Upper lobe of left lung (tissue), 6 donors: ENCODE data around the gene RSRP1. TPM values are rescaled to one million over a fixed set of nuclear protein-coding genes. Genes with fewer than 3 reads are reported as not detected.
"Not testable (repeated sequence)": the region's sequence is repeated elsewhere in the genome, so short reads cannot be mapped to it uniquely, and the experiment has no call there.

Source experiments
- ATAC-seq, 2 donors: fragments of 200-7000 bp; cut with Tn5 transposase; one replicate each; pipeline ENCODE4 v1.9.1; 2022; ENCODE audit warnings: mild to moderate bottlenecking in 2 of 2, moderate library complexity in 2 of 2; ENCODE audit not compliant: low FRiP score in 2 of 2
- DNase-seq, 2 donors: peaks; one replicate each; pipeline ENCODE4 v3.0.0-alpha.2; 2019 to 2020
- H3K27ac ChIP-seq, 4 donors: fragments of 200-600 bp; sonication (generic); one replicate each; pipeline ENCODE4 v1.5.1; 2016 to 2019
- H3K27me3 ChIP-seq, 4 donors: fragments of 200-600 bp; sonication (generic); one replicate each; pipeline ENCODE4 v1.5.1; 2017 to 2019
- H3K36me3 ChIP-seq, 4 donors: fragments of 200-600 bp; sonication (generic); one replicate each; pipeline ENCODE4 v1.5.1; 2016 to 2019
- H3K4me1 ChIP-seq, 4 donors: fragments of 200-600 bp; sonication (generic); one replicate each; pipeline ENCODE4 v1.5.1; 2018 to 2019
- H3K4me3 ChIP-seq, 4 donors: fragments of 200-600 bp; sonication (generic); one replicate each; pipeline ENCODE4 v1.5.1; 2017 to 2019; ENCODE audit warnings: mild to moderate bottlenecking in 2 of 4, moderate library complexity in 1 of 4
- H3K9me3 ChIP-seq, 4 donors: fragments of 200-600 bp; sonication (generic); one replicate each; pipeline ENCODE4 v1.5.1; 2018 to 2019
- EP300 ChIP-seq, 4 donors: sonication (generic); formaldehyde crosslinking; IDR thresholded peaks; one replicate each; pipeline ENCODE4 v1.5.1; 2017; ENCODE audit warnings: antibody characterized with exemption in 4 of 4, control low read depth in 2 of 4
- POLR2A ChIP-seq, 4 donors: fragments of 450-650 bp; IDR thresholded peaks; one replicate each; pipeline ENCODE4 v1.5.1; 2016 to 2017; ENCODE audit warnings: antibody characterized with exemption in 4 of 4, mild to moderate bottlenecking in 2 of 4
- POLR2AphosphoS5 ChIP-seq, 2 donors: sonication (generic); formaldehyde crosslinking; IDR thresholded peaks; one replicate each; pipeline ENCODE4 v1.5.1; 2017; ENCODE audit warnings: antibody characterized with exemption in 2 of 2
- WGBS, 2 donors: methylation state at CpG; one replicate each; pipeline ENCODE4 v1.1.5; 2017 to 2018; 5-methylcytosine and 5-hydroxymethylcytosine counted together
- total RNA-seq, 6 donors: library from RNA; depleted of rRNA in 4 of 6; stranded (reverse); fragments of >200 nt in 4 of 6; gene quantifications; one replicate each; pipeline versions ENCODE4 v1.1.0 to v1.2.1, GENCODE V29; 2016 to 2021
- TF ChIP-seq, protein P1 (sequence below), 6 experiments: fragments of 450-650 bp in 4 of 6; fragments of 200-600 bp in 2 of 6; sonication (generic) in 2 of 6; IDR thresholded peaks; one replicate each; pipeline ENCODE4 v1.5.1; 2016 to 2019; ENCODE audit warnings: antibody characterized with exemption in 6 of 6
- donor health status: DM: no; HTN: no; CAD: no; lungs with moderate emphysema.
- donor health status: DM: no; HTN: yes; CAD: no; lungs with severe emphysema.

RSRP1 gene, protein sequence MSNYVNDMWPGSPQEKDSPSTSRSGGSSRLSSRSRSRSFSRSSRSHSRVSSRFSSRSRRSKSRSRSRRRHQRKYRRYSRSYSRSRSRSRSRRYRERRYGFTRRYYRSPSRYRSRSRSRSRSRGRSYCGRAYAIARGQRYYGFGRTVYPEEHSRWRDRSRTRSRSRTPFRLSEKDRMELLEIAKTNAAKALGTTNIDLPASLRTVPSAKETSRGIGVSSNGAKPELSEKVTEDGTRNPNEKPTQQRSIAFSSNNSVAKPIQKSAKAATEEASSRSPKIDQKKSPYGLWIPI
- 100 to 1,000 TPM in 5 of 6 donors, 10 to 100 TPM in 1; 62.0 to 563 (median 161) TPM for total RNA-seq

DNA sequence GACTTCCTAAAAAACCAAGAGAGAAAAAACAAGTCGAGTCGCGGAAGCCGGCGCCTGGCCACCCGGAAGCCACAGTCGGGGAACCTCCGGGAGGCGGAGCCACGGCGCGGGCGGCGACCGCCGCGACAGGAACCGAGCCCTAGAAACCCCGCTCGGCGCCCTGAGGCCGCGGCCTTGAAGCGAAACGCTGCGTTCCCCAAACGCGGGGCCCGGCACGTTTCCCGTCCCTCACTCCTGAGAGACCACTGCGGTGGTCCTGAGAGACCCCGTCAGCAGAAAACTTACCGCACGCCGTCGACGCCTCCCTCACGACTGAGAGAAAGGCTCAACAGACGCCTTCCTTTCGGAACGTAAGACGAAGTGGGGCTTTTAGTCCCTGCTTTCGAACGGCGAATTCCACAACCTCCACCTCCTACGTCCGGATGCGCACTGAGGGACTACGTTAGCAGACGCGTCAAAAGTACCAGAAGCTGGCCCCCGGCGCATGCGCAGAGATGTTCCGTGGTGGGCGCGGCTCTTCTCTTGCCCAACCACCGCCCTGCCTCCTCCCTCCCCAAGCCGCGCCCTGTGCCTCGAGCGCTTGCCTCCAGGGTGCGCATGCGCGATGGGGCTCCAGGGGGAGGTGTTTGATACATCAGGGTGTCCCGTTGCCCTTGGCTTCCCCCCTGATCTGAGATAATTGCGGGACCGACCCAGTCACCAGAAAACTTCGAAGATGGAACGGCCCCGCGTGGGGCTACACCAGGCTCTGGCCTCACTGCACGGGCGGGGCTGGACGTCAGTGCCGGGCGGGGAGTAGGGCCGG lies at the start of gene RSRP1:
TSS of gene RSRP1 (minus strand) at position 431 of the 805 bp plus-strand sequence. CDS start 491 bp downstream, outside the sequence.
- Histone ChIP-seq H3K36me3 (peaks cover 31 to 43% (median 39%) of the 10 kb centered on the region in 4 donors), H3K4me1 (peaks cover 22 to 41% (median 24%) of the 10 kb centered on the region in 4 donors), H3K4me3 (peak within 1 kb of the TSS; percentile 65 to 96 (median 83)), H3K9me3 (no peaks in the 10 kb centered on the region), H3K27me3 (no peaks in the 10 kb centered on the region), H3K27ac (peak within 1 kb of the TSS; percentile 99 to 100 (median 100))
- peak; percentile 98 to 99 for DNase-seq
- TF ChIP-seq, protein P1, sequence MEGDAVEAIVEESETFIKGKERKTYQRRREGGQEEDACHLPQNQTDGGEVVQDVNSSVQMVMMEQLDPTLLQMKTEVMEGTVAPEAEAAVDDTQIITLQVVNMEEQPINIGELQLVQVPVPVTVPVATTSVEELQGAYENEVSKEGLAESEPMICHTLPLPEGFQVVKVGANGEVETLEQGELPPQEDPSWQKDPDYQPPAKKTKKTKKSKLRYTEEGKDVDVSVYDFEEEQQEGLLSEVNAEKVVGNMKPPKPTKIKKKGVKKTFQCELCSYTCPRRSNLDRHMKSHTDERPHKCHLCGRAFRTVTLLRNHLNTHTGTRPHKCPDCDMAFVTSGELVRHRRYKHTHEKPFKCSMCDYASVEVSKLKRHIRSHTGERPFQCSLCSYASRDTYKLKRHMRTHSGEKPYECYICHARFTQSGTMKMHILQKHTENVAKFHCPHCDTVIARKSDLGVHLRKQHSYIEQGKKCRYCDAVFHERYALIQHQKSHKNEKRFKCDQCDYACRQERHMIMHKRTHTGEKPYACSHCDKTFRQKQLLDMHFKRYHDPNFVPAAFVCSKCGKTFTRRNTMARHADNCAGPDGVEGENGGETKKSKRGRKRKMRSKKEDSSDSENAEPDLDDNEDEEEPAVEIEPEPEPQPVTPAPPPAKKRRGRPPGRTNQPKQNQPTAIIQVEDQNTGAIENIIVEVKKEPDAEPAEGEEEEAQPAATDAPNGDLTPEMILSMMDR (IDR thresholded peaks at IDR 0.05), result peak in 3 of 6 experiments; percentile 40 to 58 (median 53)
- peak in 1 of 4 donors; percentile 84 for TF ChIP-seq EP300 (IDR thresholded peaks at IDR 0.05)
- peak; percentile 100 for TF ChIP-seq POLR2AphosphoS5 (IDR thresholded peaks at IDR 0.05)
- peak; percentile 96 to 100 (median 99) for TF ChIP-seq POLR2A (IDR thresholded peaks at IDR 0.05)
- 0 to 1% methylated on average over 22 to 30 of the region's 79 CpGs for WGBS, 2 donors
- peak; percentile 97 for ATAC-seq

DNA sequence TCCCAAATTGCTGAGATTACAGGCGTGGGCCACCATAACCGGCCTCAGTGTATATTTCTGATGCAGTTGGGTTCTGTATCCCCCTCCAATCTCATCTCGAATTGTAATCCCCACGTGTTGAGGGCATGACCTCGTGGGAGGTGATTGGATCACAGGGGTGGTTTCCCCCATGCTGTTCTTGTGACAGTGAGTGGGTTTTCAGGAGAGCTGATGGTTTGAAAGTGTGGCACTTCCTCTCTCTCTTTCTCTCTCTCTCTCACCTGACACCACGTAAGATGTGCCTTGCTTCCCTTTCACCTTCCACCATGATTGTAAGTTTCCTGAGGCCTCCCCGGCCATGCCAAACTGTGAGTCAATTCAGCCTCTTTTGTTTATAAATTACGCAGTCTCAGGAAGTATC lies 49.2 kb upstream of the RSRP1 start:
- not testable (repeated sequence) for H3K4me1 ChIP-seq, ATAC-seq, H3K9me3 ChIP-seq, H3K27ac ChIP-seq, H3K4me3 ChIP-seq, H3K36me3 ChIP-seq, H3K27me3 ChIP-seq, DNase-seq
- WGBS, 2 donors, result 55 to 63% methylated on average over 2 to 6 of the region's 8 CpGs

DNA sequence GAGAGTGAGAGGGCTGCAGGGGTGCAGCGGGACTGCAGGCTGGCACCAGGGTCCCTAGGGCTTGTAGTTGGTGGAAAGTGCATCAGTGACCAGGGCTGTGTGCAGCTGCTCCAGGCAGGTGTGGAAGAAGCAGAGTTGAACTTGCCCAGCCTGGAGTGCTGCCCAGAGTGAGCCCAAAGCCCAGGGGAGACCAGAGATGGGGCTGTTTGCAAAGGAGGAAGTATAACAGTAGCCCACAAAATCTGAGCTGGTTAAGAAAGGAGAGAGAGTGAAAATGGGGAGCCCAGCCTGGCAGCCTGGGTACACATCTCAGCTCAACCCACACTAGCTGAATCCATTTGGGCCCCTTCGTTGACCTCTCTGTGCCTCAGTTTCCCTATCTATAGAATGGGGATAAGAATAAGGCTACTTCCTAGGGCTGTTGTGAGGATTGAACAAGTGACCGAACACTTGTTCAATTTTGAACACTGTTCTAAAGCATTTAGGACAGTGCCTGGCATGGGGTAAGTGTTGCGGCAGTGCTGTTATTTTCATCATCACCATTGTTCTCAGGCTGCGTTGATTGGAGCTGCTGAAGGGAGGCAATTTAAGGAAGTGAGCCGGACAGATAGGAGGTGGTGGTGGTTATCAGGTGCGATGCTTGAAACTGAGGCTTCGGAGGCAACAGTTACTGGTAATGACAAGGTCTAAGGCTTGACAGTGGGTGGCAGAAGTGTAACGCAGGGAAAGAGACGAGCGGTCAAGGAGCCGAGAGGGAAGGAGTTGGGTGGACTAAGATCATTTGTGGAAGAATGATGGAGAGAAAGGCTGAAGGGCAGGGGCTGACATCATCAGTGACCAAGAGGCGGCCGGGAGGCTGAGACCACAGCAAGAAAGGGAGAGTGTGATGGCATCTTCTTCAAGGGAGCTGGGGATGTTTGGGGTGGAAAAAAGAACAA lies 47.9 kb upstream of the RSRP1 start:
- not testable (repeated sequence) for H3K4me1 ChIP-seq, H3K9me3 ChIP-seq, H3K27ac ChIP-seq, H3K27me3 ChIP-seq, DNase-seq, H3K4me3 ChIP-seq, ATAC-seq, H3K36me3 ChIP-seq
- WGBS, 2 donors, result 82 to 85% methylated on average over 5 to 6 of the region's 14 CpGs

DNA sequence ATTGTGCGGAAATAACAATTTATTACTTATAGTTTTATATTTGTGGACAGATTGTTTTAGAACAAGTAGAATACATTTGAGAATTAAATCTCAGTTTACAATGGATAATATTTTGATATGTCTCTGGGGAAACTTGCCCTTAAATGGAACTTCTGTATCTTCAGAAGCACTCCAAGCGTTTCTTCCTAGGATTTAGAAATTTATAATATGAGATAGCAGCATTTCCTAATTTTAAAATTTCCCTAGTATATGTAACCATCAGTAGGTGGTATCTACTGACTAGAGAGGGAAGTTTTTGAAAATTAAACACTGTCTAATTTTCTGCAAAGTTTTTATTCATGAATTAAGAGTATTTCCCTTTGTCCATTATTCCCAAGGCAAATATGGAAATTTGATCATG lies 46.2 kb upstream of the RSRP1 start:
- not testable (repeated sequence) for DNase-seq, H3K27me3 ChIP-seq, ATAC-seq, H3K36me3 ChIP-seq, H3K27ac ChIP-seq, H3K4me3 ChIP-seq, H3K9me3 ChIP-seq, H3K4me1 ChIP-seq
- WGBS, 2 donors, result 86 to 96% methylated on average over 2 of the region's 2 CpGs

DNA sequence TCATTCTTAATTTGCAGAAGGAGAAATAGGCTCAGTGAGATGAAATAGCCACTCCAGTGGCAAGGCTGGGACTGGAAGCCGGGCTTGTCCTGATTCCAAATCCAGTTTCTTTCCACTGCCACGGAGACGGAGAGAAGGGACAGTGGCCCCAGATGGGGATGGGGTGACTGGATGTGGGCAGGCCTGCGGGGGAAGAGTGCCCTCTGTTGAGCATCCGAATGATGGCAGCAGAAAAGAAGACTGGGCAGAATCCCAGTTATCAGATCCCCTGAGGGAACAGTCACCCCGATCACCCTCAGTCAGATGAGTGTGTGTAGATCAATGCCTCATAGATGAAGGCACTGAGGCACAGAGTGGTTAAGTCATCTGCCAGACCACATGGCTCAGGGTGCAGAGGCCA lies 42.8 kb upstream of the RSRP1 start:
- WGBS, 2 donors, result 22% methylated on average over 5 of the region's 6 CpGs; no CpG with 5 or more reads in 1 of the 2 donors
- H3K36me3 ChIP-seq, DNase-seq, H3K9me3 ChIP-seq, H3K27me3 ChIP-seq, H3K4me1 ChIP-seq, H3K27ac ChIP-seq, H3K4me3 ChIP-seq: not testable (repeated sequence)
- ATAC-seq, result peak in 1 of 2 donors; percentile 42

DNA sequence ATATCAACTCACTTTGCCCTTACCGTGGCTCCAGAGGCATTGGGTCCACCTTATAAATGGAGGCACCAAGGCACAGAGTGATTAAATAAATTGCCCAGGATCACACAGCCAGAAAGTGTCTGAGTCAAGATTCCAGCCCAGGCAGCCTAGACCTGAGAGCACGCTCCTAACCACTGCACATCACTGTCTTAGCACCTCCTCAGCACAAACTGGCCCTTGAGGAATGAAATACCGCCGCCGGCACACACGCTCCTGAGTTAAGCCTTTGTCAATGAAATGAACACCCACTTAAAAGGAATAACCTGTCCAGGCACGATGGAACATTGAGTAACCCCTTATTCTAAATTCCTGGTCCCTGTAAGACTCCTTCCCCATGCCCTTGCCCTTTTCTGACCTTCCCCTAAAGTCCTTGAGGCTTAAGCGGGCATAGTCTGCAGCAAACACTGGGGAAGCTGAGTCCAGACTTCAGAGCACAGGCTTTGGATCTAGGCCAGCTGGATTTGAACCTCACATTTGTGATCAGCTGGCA lies 41.4 kb upstream of the RSRP1 start:
- ATAC-seq, DNase-seq, H3K4me3 ChIP-seq, H3K9me3 ChIP-seq, H3K4me1 ChIP-seq, H3K27ac ChIP-seq, H3K27me3 ChIP-seq, H3K36me3 ChIP-seq: not testable (repeated sequence)
- 71 to 86% methylated on average over 1 to 2 of the region's 8 CpGs for WGBS, 2 donors

DNA sequence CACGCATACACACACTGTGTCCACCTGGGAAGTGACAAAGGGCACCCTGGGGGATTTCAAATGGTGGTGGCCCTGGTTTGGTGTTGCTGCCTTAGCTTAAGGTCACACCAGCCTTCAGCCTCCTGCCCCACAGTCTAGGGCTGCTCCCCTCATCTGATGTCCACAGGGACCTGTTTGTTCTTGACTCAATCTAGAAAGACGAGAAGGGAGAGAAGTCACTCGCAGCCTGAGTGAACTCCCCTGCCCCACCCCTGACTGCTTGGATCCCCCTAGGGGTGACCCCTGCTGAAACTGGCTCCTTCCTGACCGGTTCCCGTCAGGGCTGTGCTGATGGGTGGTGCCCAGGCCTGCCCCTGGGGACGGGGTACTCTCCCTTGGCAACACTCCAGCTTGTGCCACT lies 39.9 kb upstream of the RSRP1 start:
- not testable (repeated sequence) for H3K36me3 ChIP-seq, H3K9me3 ChIP-seq, H3K27ac ChIP-seq, ATAC-seq, H3K4me3 ChIP-seq, H3K4me1 ChIP-seq, DNase-seq, H3K27me3 ChIP-seq
- 76% methylated on average over 3 to 6 of the region's 6 CpGs for WGBS, 2 donors

DNA sequence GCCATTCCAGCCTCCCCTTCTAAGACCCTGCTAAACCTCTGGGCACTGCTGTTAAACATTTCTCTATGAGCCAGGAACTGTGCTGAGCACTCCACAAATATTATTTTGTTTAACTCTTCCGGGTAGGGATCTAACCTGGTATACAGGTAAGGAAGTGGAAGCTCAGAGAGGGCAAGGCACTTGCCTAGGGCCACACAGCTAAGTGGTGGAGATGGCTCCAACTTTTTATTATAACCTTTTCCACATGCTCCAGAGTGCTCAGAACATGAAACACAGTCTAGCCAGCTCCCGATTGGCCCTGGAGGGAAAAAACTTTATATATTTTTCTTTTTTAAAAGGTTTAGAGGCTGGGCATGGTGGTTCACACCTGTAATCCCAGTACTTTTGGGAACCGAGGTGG lies 38.6 kb upstream of the RSRP1 start:
- ATAC-seq, DNase-seq, H3K4me3 ChIP-seq, H3K27me3 ChIP-seq, H3K4me1 ChIP-seq, H3K27ac ChIP-seq, H3K36me3 ChIP-seq, H3K9me3 ChIP-seq: not testable (repeated sequence)
- 83 to 87% methylated on average over 3 of the region's 3 CpGs for WGBS, 2 donors

DNA sequence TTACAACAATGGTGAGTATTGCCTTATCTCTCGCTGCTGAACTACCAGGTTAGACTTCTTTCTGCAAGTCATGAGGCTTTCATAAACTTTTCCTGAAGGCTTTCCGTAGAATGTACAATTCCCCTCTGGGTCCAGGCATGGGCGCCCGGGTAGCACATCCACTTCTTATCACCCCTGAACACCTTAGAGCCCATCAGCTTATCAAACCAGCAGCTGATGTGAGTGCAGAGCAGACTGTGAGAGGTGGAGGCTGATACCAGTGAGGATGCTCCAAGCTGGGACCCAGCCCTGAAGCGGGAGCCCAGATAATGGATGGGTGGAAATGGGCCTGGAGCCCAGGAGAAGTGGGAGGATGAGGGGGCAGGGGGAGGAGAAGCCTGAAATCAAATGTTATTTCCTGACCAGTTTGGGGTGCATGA lies 32.4 kb upstream of the RSRP1 start:
- not testable (repeated sequence) for H3K9me3 ChIP-seq, H3K36me3 ChIP-seq, H3K4me1 ChIP-seq, H3K4me3 ChIP-seq, ATAC-seq, DNase-seq, H3K27me3 ChIP-seq, H3K27ac ChIP-seq
- 86 to 93% methylated on average over 1 to 4 of the region's 5 CpGs for WGBS, 2 donors

DNA sequence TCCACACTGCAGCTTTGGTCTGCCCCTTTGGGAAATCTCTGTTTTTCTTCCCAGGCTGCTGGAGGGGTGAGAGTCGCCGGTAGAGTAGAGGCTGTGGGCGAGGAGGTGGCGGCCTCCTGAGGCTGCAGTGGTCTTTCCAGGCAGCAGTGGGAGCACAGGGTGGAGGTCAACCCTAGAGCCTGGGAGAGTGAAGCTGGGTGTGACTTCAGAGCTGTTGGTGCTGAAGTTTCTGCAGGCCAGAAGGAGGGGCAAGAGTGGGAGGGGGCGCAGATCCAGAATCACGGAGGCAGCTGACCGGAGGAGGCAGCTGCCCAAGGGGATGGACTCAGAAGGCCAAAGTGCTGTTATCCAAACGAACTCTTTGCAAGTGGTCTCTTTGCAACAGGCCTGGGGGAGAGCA lies 31.5 kb upstream of the RSRP1 start:
- H3K27ac ChIP-seq, H3K27me3 ChIP-seq, H3K9me3 ChIP-seq, H3K4me3 ChIP-seq, DNase-seq, H3K4me1 ChIP-seq, H3K36me3 ChIP-seq, ATAC-seq: not testable (repeated sequence)
- 80 to 93% methylated on average over 4 to 7 of the region's 8 CpGs for WGBS, 2 donors
